GM23338 (cell line): ENCODE data around the gene ABCB11. TPM values are rescaled to one million over a fixed set of nuclear protein-coding genes. Genes with fewer than 3 reads are reported as not detected.

Experiments used
- ATAC-seq: fragments of 200-7000 bp; cut with Tn5 transposase; 3 replicates; pipeline ENCODE4 v1.9.1; 2020
- DNase-seq: peaks from one replicate; pipeline ENCODE4 v3.0.0-alpha.2; 2015; ENCODE audit warnings: low spot score
- H2AFZ ChIP-seq: fragments of 200-600 bp; sonication (generic); 2 replicates; pipeline ENCODE4 v1.8.0; 2016; ENCODE audit warnings: antibody characterized with exemption, mild to moderate bottlenecking, moderate library complexity
- H3F3A ChIP-seq: fragments of 200-600 bp; sonication (generic); replicated peaks from 2 replicates; pipeline ENCODE4 v1.8.0; 2017; ENCODE audit warnings: antibody characterized with exemption, mixed run types, low read depth
- H3K27ac ChIP-seq: fragments of 200-600 bp; sonication (generic); 2 replicates; pipeline ENCODE4 v1.6.1; 2016; ENCODE audit warnings: low read depth
- H3K27me3 ChIP-seq: fragments of 200-600 bp; sonication (generic); 2 replicates; pipeline ENCODE4 v1.8.0; 2016; ENCODE audit warnings: mild to moderate bottlenecking, mixed run types, moderate library complexity; ENCODE audit not compliant: insufficient read depth
- H3K36me3 ChIP-seq: fragments of 200-600 bp; sonication (generic); 2 replicates; pipeline ENCODE4 v1.8.0; 2016; ENCODE audit warnings: mild to moderate bottlenecking; ENCODE audit not compliant: insufficient read depth
- H3K4me1 ChIP-seq: fragments of 200-600 bp; sonication (generic); 2 replicates; pipeline ENCODE4 v1.8.0; 2016; ENCODE audit warnings: mild to moderate bottlenecking, moderate library complexity; ENCODE audit not compliant: insufficient read depth
- H3K4me2 ChIP-seq: fragments of 200-600 bp; sonication (generic); 2 replicates; pipeline ENCODE4 v1.7.1; 2017; ENCODE audit warnings: mixed run types
- H3K4me3 ChIP-seq: fragments of 200-600 bp; sonication (generic); 2 replicates; pipeline ENCODE4 v1.6.1; 2016; ENCODE audit warnings: mixed run types
- H3K79me2 ChIP-seq: fragments of 200-600 bp; sonication (generic); replicated peaks from 2 replicates; pipeline ENCODE4 v1.8.0; 2017; ENCODE audit warnings: mild to moderate bottlenecking; ENCODE audit not compliant: insufficient read depth
- H3K9me2 ChIP-seq: fragments of 200-600 bp; sonication (generic); 2 replicates; pipeline ENCODE4 v1.8.0; 2017; ENCODE audit not compliant: insufficient read depth
- H4K20me1 ChIP-seq: fragments of 200-600 bp; sonication (generic); replicated peaks from 2 replicates; pipeline ENCODE4 v1.8.0; 2017; ENCODE audit warnings: mild to moderate bottlenecking; ENCODE audit not compliant: insufficient read depth
- H3K27ac Mint-ChIP-seq: 2 replicates; pipeline ENCODE4 v1.8.0; 2020; ENCODE audit warnings: inconsistent platforms, mild to moderate bottlenecking, moderate library complexity, mixed read lengths
- H3K27me3 Mint-ChIP-seq: 3 replicates; pipeline ENCODE4 v1.8.0; 2022; ENCODE audit warnings: low read depth, mild to moderate bottlenecking, moderate library complexity, mixed read lengths, inconsistent platforms; ENCODE audit not compliant: insufficient read depth, poor library complexity
- H3K36me3 Mint-ChIP-seq: 3 replicates; pipeline ENCODE4 v1.8.0; 2021; ENCODE audit warnings: low read depth, mild to moderate bottlenecking, inconsistent platforms, moderate library complexity, mixed read lengths
- H3K4me1 Mint-ChIP-seq: 3 replicates; pipeline ENCODE4 v1.8.0; 2020; ENCODE audit warnings: mild to moderate bottlenecking, inconsistent platforms, mixed read lengths
- H3K4me3 Mint-ChIP-seq: 3 replicates; pipeline ENCODE4 v1.8.0; 2021; ENCODE audit warnings: moderate library complexity, mild to moderate bottlenecking, inconsistent platforms, mixed read lengths
- H3K9me3 Mint-ChIP-seq: 3 replicates; pipeline ENCODE4 v1.8.0; 2020; ENCODE audit warnings: moderate library complexity, mild to moderate bottlenecking, inconsistent platforms, mixed read lengths
- CREB1 ChIP-seq: fragments of 250-450 bp; sonication (Bioruptor Pico); IDR thresholded peaks from 2 replicates; pipeline ENCODE4 v1.5.0; 2020; ENCODE audit warnings: low read depth, mild to moderate bottlenecking, moderate library complexity
- CTCF ChIP-seq, 2 experiments: fragments of 200-600 bp in 1 of 2; sonication (generic) in 1 of 2; conservative IDR thresholded peaks; 2 replicates each; pipeline versions ENCODE4 v1.5.1 to v1.6.1; 2016 to 2017; ENCODE audit warnings: antibody characterized with exemption in 2 of 2, low read depth in 2 of 2, mild to moderate bottlenecking in 2 of 2, moderate library complexity in 1 of 2
- ETS1 ChIP-seq: IDR thresholded peaks from 2 replicates; pipeline ENCODE4 v1.6.1; 2016; ENCODE audit warnings: antibody characterized with exemption
- EZH2 ChIP-seq: fragments of 200-600 bp; sonication (generic); IDR thresholded peaks from one replicate; pipeline ENCODE4 v1.8.0; 2017; ENCODE audit warnings: antibody characterized with exemption, mild to moderate bottlenecking, low read depth; ENCODE audit not compliant: unreplicated experiment
- EZH2phosphoT487 ChIP-seq: fragments of 200-600 bp; sonication (generic); IDR thresholded peaks from one replicate; pipeline ENCODE4 v1.8.1; 2018; ENCODE audit warnings: antibody characterized with exemption; ENCODE audit not compliant: unreplicated experiment
- JUNB ChIP-seq: IDR thresholded peaks from one replicate; pipeline ENCODE4 v1.6.1; 2016; ENCODE audit warnings: antibody characterized with exemption; ENCODE audit not compliant: unreplicated experiment
- NANOG ChIP-seq: IDR thresholded peaks from 2 replicates; pipeline ENCODE4 v1.6.1; 2016; ENCODE audit warnings: antibody characterized with exemption, borderline replicate concordance
- POLR2AphosphoS5 ChIP-seq: IDR thresholded peaks from 2 replicates; pipeline ENCODE4 v1.6.1; 2016; ENCODE audit warnings: antibody characterized with exemption, low read depth
- REST ChIP-seq: IDR thresholded peaks from one replicate; pipeline ENCODE4 v1.6.1; 2018; ENCODE audit warnings: antibody characterized with exemption; ENCODE audit not compliant: unreplicated experiment
- STAT1 ChIP-seq: IDR thresholded peaks from one replicate; pipeline ENCODE4 v1.6.1; 2016; ENCODE audit warnings: antibody characterized with exemption; ENCODE audit not compliant: unreplicated experiment
- ZNF114 ChIP-seq: fragments of 250-450 bp; sonication (Bioruptor Pico); IDR thresholded peaks from 2 replicates; pipeline ENCODE4 v1.5.0; 2020; ENCODE audit warnings: mild to moderate bottlenecking, moderate library complexity
- ZNF331 ChIP-seq: fragments of 250-450 bp; sonication (Bioruptor Pico); IDR thresholded peaks from 2 replicates; pipeline ENCODE4 v1.5.0; 2020; ENCODE audit warnings: low read depth, mild to moderate bottlenecking, moderate library complexity
- ZNF462 ChIP-seq: fragments of 250-450 bp; sonication (Bioruptor Pico); IDR thresholded peaks from 2 replicates; pipeline ENCODE4 v1.5.0; 2020; ENCODE audit warnings: mild to moderate bottlenecking, moderate library complexity
- polyA plus RNA-seq: library from polyadenylated mRNA; unstranded; fragments of >200 nt; fragmentation: Nextera tagmentation; extraction: Ambion mirVana; gene quantifications from 2 replicates; pipeline ENCODE4 v1.2.1, GENCODE V29; 2016
- total RNA-seq: library from RNA; depleted of rRNA; stranded (reverse); fragments of >200 nt; shearing (Covaris generic); gene quantifications from 2 replicates; pipeline ENCODE4 v1.2.3, GENCODE V29; 2014

The ABCB11 gene
- total and polyA plus RNA-seq, 2 experiments from 2014 or later: not detected

GRCh38 chr2:169038338-169038757 lies 7.2 kb upstream of the ABCB11 start:
- H3K9me2 ChIP-seq: peaks cover 4% of the 10 kb centered on the region; the same call in 1 of the 2 replicates
- H4K20me1 ChIP-seq: no peaks in the 10 kb centered on the region
- H3K79me2 ChIP-seq: no peaks in the 10 kb centered on the region
- H3K27ac Mint-ChIP-seq: no peak overlapping the region
- H3K4me1 ChIP-seq: no peaks in the 10 kb centered on the region; the same call in 1 of the 2 replicates
- no peaks in the 10 kb centered on the region for H3K27me3 ChIP-seq
- ATAC-seq (no peak), DNase-seq (no peak)
- TF ChIP-seq ZNF114 (CRISPR knock-in tag) (no peak), STAT1 (no peak), CTCF (conservative IDR thresholded peaks at IDR 0.05; ENCODE audit: low read depth in 2 of 2) (no peak), REST (no peak), CREB1 (CRISPR knock-in tag) (no peak), EZH2 (no peak), JUNB (no peak), ETS1 (no peak), ZNF331 (CRISPR knock-in tag) (no peak), EZH2phosphoT487 (no peak), POLR2AphosphoS5 (no peak), NANOG (no peak), ZNF462 (CRISPR knock-in tag) (no peak)
- no peaks in the 10 kb centered on the region for H3K27me3 Mint-ChIP-seq
- no peak overlapping the region for H2AFZ ChIP-seq
- no peak overlapping the region for H3K27ac ChIP-seq
- H3K9me3 Mint-ChIP-seq: peaks cover 7% of the 10 kb centered on the region
- H3F3A ChIP-seq: no peaks in the 10 kb centered on the region
- no peak overlapping the region for H3K4me3 Mint-ChIP-seq
- no peaks in the 10 kb centered on the region for H3K36me3 ChIP-seq
- peaks cover 11% of the 10 kb centered on the region; the same call in 1 of the 3 replicates for H3K36me3 Mint-ChIP-seq
- H3K4me1 Mint-ChIP-seq: peaks cover 4% of the 10 kb centered on the region; the same call in 2 of the 3 replicates
- no peak overlapping the region for H3K4me2 ChIP-seq
- no peak overlapping the region for H3K4me3 ChIP-seq
